Kidney (tissue), 14 donors: Measurements from ENCODE around the gene FAM20C. TPM values are rescaled to one million over a fixed set of nuclear protein-coding genes. Genes with fewer than 3 reads are reported as not detected.

Experiments used
- DNase-seq, 5 donors: peaks; one replicate each; pipeline ENCODE4 v3.0.0-alpha.2; 2013 to 2020
- FAIRE-seq: peaks from 2 replicates; lab custom pipeline; 2012; peaks lifted over from hg19 to GRCh38; lab: Jason Lieb, UNC
- H3K27ac ChIP-seq, 2 donors: one replicate each; pipeline ENCODE4 v1.7.0; 2013; ENCODE audit warnings: low read depth in 2 of 2, low read length in 2 of 2, inconsistent platforms in 1 of 2
- H3K27me3 ChIP-seq: one replicate; pipeline ENCODE4 v1.7.1; 2013; ENCODE audit warnings: low read length, inconsistent platforms; ENCODE audit not compliant: control insufficient read depth, insufficient read depth
- H3K36me3 ChIP-seq, 3 donors: one replicate each; pipeline versions ENCODE4 v1.7.0 to v1.7.1; 2013; ENCODE audit warnings: low read length in 3 of 3, control low read depth in 1 of 3, inconsistent platforms in 1 of 3; ENCODE audit not compliant: insufficient read depth in 3 of 3, control insufficient read depth in 2 of 3
- H3K4me1 ChIP-seq, 3 donors: one replicate each; pipeline versions ENCODE4 v1.7.0 to v1.7.1; 2013; ENCODE audit warnings: low read length in 3 of 3, inconsistent platforms in 1 of 3, low read depth in 1 of 3; ENCODE audit not compliant: control insufficient read depth in 2 of 3, insufficient read depth in 2 of 3
- H3K4me3 ChIP-seq, 3 donors: one replicate each; pipeline versions ENCODE4 v1.7.0 to v1.8.1; 2013; ENCODE audit warnings: low read length in 3 of 3, control low read depth in 1 of 3, inconsistent platforms in 1 of 3
- H3K9ac ChIP-seq, 3 donors: one replicate each; pipeline versions ENCODE4 v1.7.0 to v1.7.1; 2013; ENCODE audit warnings: low read length in 3 of 3, control low read depth in 1 of 3, inconsistent platforms in 1 of 3
- H3K9me3 ChIP-seq, 3 donors: one replicate each; pipeline versions ENCODE4 v1.7.0 to v1.7.1; 2013; ENCODE audit warnings: low read length in 3 of 3, control low read depth in 1 of 3, inconsistent platforms in 1 of 3; ENCODE audit not compliant: control insufficient read depth in 2 of 3, insufficient read depth in 1 of 3
- CTCF ChIP-seq: IDR thresholded peaks from 3 replicates; pipeline ENCODE4 v1.5.1; 2012; ENCODE audit warnings: mild to moderate bottlenecking, moderate library complexity, borderline replicate concordance; ENCODE audit not compliant: insufficient read depth; ENCODE audit errors: extremely low read depth
- intact Hi-C: fragments of 100-400 bp; cut with DNase I; formaldehyde crosslinking; loops from one replicate; pipeline ENCODE4 v1.11.1; 2022
- polyA plus RNA-seq: library from polyadenylated mRNA; stranded (reverse); fragments of 350-450 nt; fragmentation: Illumina TruSeq; extraction: RNeasy Lipid Tissue Mini Kit (QIAGEN cat#74804); gene quantifications from one replicate; pipeline ENCODE4 v1.2.3, GENCODE V29; 2014; ENCODE audit warnings: low read depth, low replicate concordance; ENCODE audit not compliant: insufficient read depth
- total RNA-seq: library from RNA; stranded (reverse); fragmentation: NEBNext Ultra II Directional; extraction: Animal tissue kit (Norgen Biotek cat#: 25700); gene quantifications from one replicate; pipeline ENCODE4 v1.2.1, GENCODE V29; 2021
- donor health status: control.
- donor health status: control.
- donor health status: control.
- donor health status: control.
- donor health status: control.
- donor health status: DM: yes; HTN: yes; CAD: no.
- donor health status: Normal renal cell carcinoma (clear cell type).

FAM20C gene
- total and polyA plus RNA-seq, 2 donors from 2014 or later, result 84.9 to 114 TPM

GRCh38 chr7:208816-209215 lies 16.4 kb downstream of the FAM20C start:
- intact Hi-C loops, result no loop called here
- DNase-seq (no peak), FAIRE-seq (no peak)
- H3K4me1 ChIP-seq, result peaks cover 0 to 12% (median 4%) of the 10 kb centered on the region in 3 donors
- no peak overlapping the region for H3K27ac ChIP-seq
- H3K9ac ChIP-seq, result no peak overlapping the region
- H3K36me3 ChIP-seq, result peaks cover 4 to 37% (median 7%) of the 10 kb centered on the region in 3 donors
- H3K4me3 ChIP-seq, result no peak overlapping the region
- no peaks in the 10 kb centered on the region for H3K27me3 ChIP-seq
- no peak for TF ChIP-seq CTCF
- H3K9me3 ChIP-seq, result no peaks in the 10 kb centered on the region

- intact Hi-C loops, result no loop called here
- Histone ChIP-seq H3K4me3 (no peak overlapping the region), H3K9me3 (no peaks in the 10 kb centered on the region), H3K36me3 (peaks cover 4 to 34% (median 5%) of the 10 kb centered on the region in 3 donors), H3K27ac (no peak overlapping the region), H3K27me3 (no peaks in the 10 kb centered on the region), H3K4me1 (peaks cover 0 to 14% (median 6%) of the 10 kb centered on the region in 3 donors), H3K9ac (no peak overlapping the region)
- FAIRE-seq, result no peak
- TF ChIP-seq CTCF, result no peak
- DNase-seq, result no peak
Observed at GRCh38 chr7:209416-209815, 17.0 kb downstream of the FAM20C start.

- no peak for DNase-seq
- Histone ChIP-seq H3K36me3 (peaks cover 3 to 35% (median 4%) of the 10 kb centered on the region in 3 donors), H3K4me3 (no peak overlapping the region), H3K27me3 (no peaks in the 10 kb centered on the region), H3K4me1 (peaks cover 0 to 19% (median 8%) of the 10 kb centered on the region in 3 donors), H3K9me3 (no peaks in the 10 kb centered on the region), H3K27ac (no peak overlapping the region), H3K9ac (no peak overlapping the region)
- no peak for TF ChIP-seq CTCF
- FAIRE-seq, result no peak
- intact Hi-C loops, result no loop called here
Observed at GRCh38 chr7:209906-210305, 17.5 kb downstream of the FAM20C start.

- TF ChIP-seq CTCF, result no peak
- Histone ChIP-seq H3K27me3 (no peaks in the 10 kb centered on the region), H3K9me3 (no peaks in the 10 kb centered on the region), H3K4me3 (no peak overlapping the region), H3K9ac (no peak overlapping the region), H3K27ac (no peak overlapping the region), H3K4me1 (peaks cover 0 to 20% (median 9%) of the 10 kb centered on the region in 3 donors), H3K36me3 (peaks cover 3 to 34% (median 4%) of the 10 kb centered on the region in 3 donors)
- DNase-seq (no peak), FAIRE-seq (no peak)
- intact Hi-C loops, result no loop called here
Observed at GRCh38 chr7:210401-210925, 18.1 kb downstream of the FAM20C start.
